Neuronal stem cell (in vitro differentiated cells): ENCODE results near the gene RHBG.

Experiments used
- DNase-seq: peaks from one replicate; pipeline ENCODE4 v3.0.0-alpha.2; 2013; ENCODE audit warnings: low spot score
- H2AFZ ChIP-seq: one replicate; pipeline ENCODE4 v1.6.1; 2013; ENCODE audit warnings: mild to moderate bottlenecking, low read length, inconsistent platforms
- H2AK5ac ChIP-seq: 2 replicates; pipeline ENCODE4 v1.6.1; 2013; ENCODE audit warnings: low read depth, mild to moderate bottlenecking, inconsistent platforms, low read length, moderate library complexity, mixed read lengths
- H2BK120ac ChIP-seq: 2 replicates; pipeline ENCODE4 v1.6.1; 2013; ENCODE audit warnings: low read depth, mild to moderate bottlenecking, inconsistent platforms, low read length, moderate library complexity, mixed read lengths
- H2BK12ac ChIP-seq: one replicate; pipeline ENCODE4 v1.6.1; 2013; ENCODE audit warnings: low read length, inconsistent platforms
- H2BK15ac ChIP-seq: 2 replicates; pipeline ENCODE4 v1.6.1; 2013; ENCODE audit warnings: mild to moderate bottlenecking, low read length, inconsistent platforms, mixed read lengths
- H2BK5ac ChIP-seq: one replicate; pipeline ENCODE4 v1.6.1; 2013; ENCODE audit warnings: inconsistent platforms, mild to moderate bottlenecking, low read length, moderate library complexity
- H3K14ac ChIP-seq: one replicate; pipeline ENCODE4 v1.6.1; 2013; ENCODE audit warnings: low read length, inconsistent platforms
- H3K18ac ChIP-seq: 2 replicates; pipeline ENCODE4 v1.6.1; 2013; ENCODE audit warnings: low read length, inconsistent platforms
- H3K23ac ChIP-seq: 2 replicates; pipeline ENCODE4 v1.6.1; 2013; ENCODE audit warnings: low read depth, mild to moderate bottlenecking, mixed read lengths, low read length, inconsistent platforms; ENCODE audit not compliant: poor library complexity
- H3K27ac ChIP-seq: replicated peaks from 3 replicates; pipeline ENCODE4 v1.5.1; 2013; ENCODE audit warnings: low read length, inconsistent platforms
- H3K27me3 ChIP-seq, 3 experiments: 2 replicates each; pipeline ENCODE4 v1.6.1; 2013; ENCODE audit warnings: low read length in 3 of 3, mild to moderate bottlenecking in 2 of 3, inconsistent platforms in 1 of 3, low read depth in 1 of 3, mixed read lengths in 1 of 3, moderate library complexity in 1 of 3; ENCODE audit not compliant: control insufficient read depth in 3 of 3, insufficient read depth in 3 of 3
- H3K36me3 ChIP-seq, 2 donors: replicated peaks in 1 of 2; 2 replicates each; pipeline ENCODE4 v1.6.1; 2013; ENCODE audit warnings: low read length in 2 of 2; ENCODE audit not compliant: control insufficient read depth in 2 of 2, insufficient read depth in 2 of 2
- H3K4ac ChIP-seq: 2 replicates; pipeline ENCODE4 v1.6.1; 2013; ENCODE audit warnings: inconsistent platforms, mild to moderate bottlenecking, low read length, moderate library complexity
- H3K4me1 ChIP-seq, 2 donors: 1 replicate in 1 of 2; 2 replicates in 1 of 2; pipeline ENCODE4 v1.6.1; 2013; ENCODE audit warnings: low read length in 2 of 2, low read depth in 1 of 2; ENCODE audit not compliant: control insufficient read depth in 2 of 2, insufficient read depth in 1 of 2
- H3K4me2 ChIP-seq: one replicate; pipeline ENCODE4 v1.6.1; 2013; ENCODE audit warnings: mild to moderate bottlenecking, low read length, inconsistent platforms; ENCODE audit not compliant: insufficient read depth, poor library complexity, severe bottlenecking
- H3K4me3 ChIP-seq, 2 donors: 2 replicates each; pipeline ENCODE4 v1.5.1; 2013; ENCODE audit warnings: low read length in 2 of 2, mild to moderate bottlenecking in 2 of 2, inconsistent platforms in 1 of 2, moderate library complexity in 1 of 2
- H3K79me1 ChIP-seq: one replicate; pipeline ENCODE4 v1.6.1; 2013; ENCODE audit warnings: low read depth, mild to moderate bottlenecking, inconsistent platforms, low read length, moderate library complexity
- H3K9ac ChIP-seq: one replicate; pipeline ENCODE4 v1.6.1; 2013; ENCODE audit warnings: mild to moderate bottlenecking, low read depth, low read length, inconsistent platforms; ENCODE audit not compliant: poor library complexity
- H3K9me3 ChIP-seq, 2 donors: replicated peaks in 1 of 2; 2 replicates each; pipeline versions ENCODE3 to v1.6.1; 2013; ENCODE audit warnings: low read length in 2 of 2, mild to moderate bottlenecking in 2 of 2, inconsistent platforms in 1 of 2, low read depth in 1 of 2, mixed read lengths in 1 of 2, moderate library complexity in 1 of 2; ENCODE audit not compliant: control insufficient read depth in 2 of 2, insufficient read depth in 1 of 2
- H4K8ac ChIP-seq: one replicate; pipeline ENCODE4 v1.6.1; 2013; ENCODE audit warnings: low read depth, mild to moderate bottlenecking, inconsistent platforms, low read length, moderate library complexity
- H4K91ac ChIP-seq: one replicate; pipeline ENCODE4 v1.6.1; 2013; ENCODE audit warnings: low read length, low read depth, mild to moderate bottlenecking, inconsistent platforms; ENCODE audit not compliant: poor library complexity
- WGBS, 2 donors: extraction: QIAGEN DNeasy Blood & Tissue Kit; methylation state at CpG; one replicate each; pipeline ENCODE4 v1.1.7; 2013; ENCODE audit warnings: missing lambda C conversion rate in 2 of 2, mixed read lengths in 1 of 2; ENCODE audit not compliant: insufficient read length in 2 of 2, insufficient replicate concordance in 1 of 2; ENCODE audit errors: extremely low coverage in 2 of 2; 5-methylcytosine and 5-hydroxymethylcytosine counted together

The RHBG gene

GRCh38 chr1:156360534-156360933 lies 8.5 kb upstream of the RHBG start:
- no CpG with 5 or more reads among the region's 11 CpGs for WGBS, 2 donors
- no peak overlapping the region for H3K4me2 ChIP-seq
- no peak for DNase-seq
- H3K18ac ChIP-seq: no peak overlapping the region
- no peak overlapping the region for H3K27ac ChIP-seq
- H3K4me1 ChIP-seq: peaks cover 7 to 9% of the 10 kb centered on the region in 2 donors
- no peaks in the 10 kb centered on the region for H3K79me1 ChIP-seq
- H3K9me3 ChIP-seq: no peaks in the 10 kb centered on the region
- no peak overlapping the region for H3K14ac ChIP-seq
- H3K23ac ChIP-seq: no peak overlapping the region
- H2BK15ac ChIP-seq: no peak overlapping the region
- no peak overlapping the region for H2BK5ac ChIP-seq
- H3K27me3 ChIP-seq: peaks cover 0 to 37% (median 0%) of the 10 kb centered on the region in 3 experiments
- no peak overlapping the region for H2AFZ ChIP-seq
- no peak overlapping the region for H4K91ac ChIP-seq
- H4K8ac ChIP-seq: no peak overlapping the region
- H2BK12ac ChIP-seq: no peak overlapping the region
- no peak overlapping the region for H2BK120ac ChIP-seq
- H3K9ac ChIP-seq: no peak overlapping the region
- peak overlapping the region in 1 of 2 donors; percentile 40 for H3K4me3 ChIP-seq
- H3K36me3 ChIP-seq: no peaks in the 10 kb centered on the region
- H3K4ac ChIP-seq: no peak overlapping the region
- H2AK5ac ChIP-seq: no peak overlapping the region

GRCh38 chr1:156365754-156366153 lies 3.3 kb upstream of the RHBG start:
- H3K4me2 ChIP-seq: no peak overlapping the region
- no peak overlapping the region for H3K23ac ChIP-seq
- no peak overlapping the region for H2AFZ ChIP-seq
- no peak overlapping the region for H3K4ac ChIP-seq
- H2AK5ac ChIP-seq: peak overlapping the region; percentile 33
- H3K14ac ChIP-seq: no peak overlapping the region
- H3K36me3 ChIP-seq: no peaks in the 10 kb centered on the region
- H2BK12ac ChIP-seq: no peak overlapping the region
- H4K8ac ChIP-seq: no peak overlapping the region
- no peak overlapping the region for H3K4me3 ChIP-seq
- no peaks in the 10 kb centered on the region for H3K79me1 ChIP-seq
- H3K18ac ChIP-seq: no peak overlapping the region
- H2BK5ac ChIP-seq: no peak overlapping the region
- H3K9ac ChIP-seq: no peak overlapping the region
- no peak overlapping the region for H3K27ac ChIP-seq
- no peak overlapping the region for H2BK15ac ChIP-seq
- no peaks in the 10 kb centered on the region for H3K9me3 ChIP-seq
- no peak overlapping the region for H4K91ac ChIP-seq
- H2BK120ac ChIP-seq: no peak overlapping the region
- peaks cover 4 to 59% (median 19%) of the 10 kb centered on the region in 3 experiments for H3K27me3 ChIP-seq
- DNase-seq: no peak
- H3K4me1 ChIP-seq: peaks cover 3 to 6% of the 10 kb centered on the region in 2 donors

GRCh38 chr1:156366378-156367166 lies 2.4 kb upstream of the RHBG start:
- H3K4me2 ChIP-seq: no peak overlapping the region
- no peak overlapping the region for H3K14ac ChIP-seq
- no peak overlapping the region for H4K8ac ChIP-seq
- no peak overlapping the region for H2BK5ac ChIP-seq
- no peak overlapping the region for H2AFZ ChIP-seq
- no peak overlapping the region for H2BK120ac ChIP-seq
- DNase-seq: no peak
- H2AK5ac ChIP-seq: peak overlapping the region; percentile 49
- no peak overlapping the region for H3K4ac ChIP-seq
- H3K18ac ChIP-seq: no peak overlapping the region
- no CpG with 5 or more reads among the region's 5 CpGs for WGBS, 2 donors
- H3K27ac ChIP-seq: no peak overlapping the region
- H3K36me3 ChIP-seq: no peaks in the 10 kb centered on the region
- H3K4me1 ChIP-seq: peaks cover 3 to 6% of the 10 kb centered on the region in 2 donors
- H3K9ac ChIP-seq: no peak overlapping the region
- H2BK15ac ChIP-seq: no peak overlapping the region
- no peak overlapping the region for H2BK12ac ChIP-seq
- no peak overlapping the region for H3K23ac ChIP-seq
- H3K79me1 ChIP-seq: no peaks in the 10 kb centered on the region
- no peaks in the 10 kb centered on the region for H3K9me3 ChIP-seq
- no peak overlapping the region for H4K91ac ChIP-seq
- peaks cover 4 to 58% (median 21%) of the 10 kb centered on the region in 3 experiments for H3K27me3 ChIP-seq
- H3K4me3 ChIP-seq: no peak overlapping the region

- Histone ChIP-seq H3K4ac (no peak overlapping the region), H2BK5ac (no peak overlapping the region), H3K27ac (no peak overlapping the region), H2BK12ac (no peak overlapping the region), H2BK15ac (no peak overlapping the region), H3K9me3 (no peaks in the 10 kb centered on the region), H3K27me3 (peaks cover 4 to 68% (median 29%) of the 10 kb centered on the region in 3 experiments), H2AK5ac (no peak overlapping the region), H3K36me3 (no peaks in the 10 kb centered on the region), H3K4me1 (peaks cover 3 to 6% of the 10 kb centered on the region in 2 donors), H3K4me2 (no peak overlapping the region), H4K91ac (no peak overlapping the region), H3K79me1 (no peaks in the 10 kb centered on the region), H2BK120ac (no peak overlapping the region), H4K8ac (no peak overlapping the region), H3K18ac (peak overlapping the region; percentile 84), H3K4me3 (no peak overlapping the region), H3K23ac (no peak overlapping the region), H2AFZ (no peak overlapping the region), H3K14ac (no peak overlapping the region), H3K9ac (no peak overlapping the region)
- WGBS, 2 donors: no CpG with 5 or more reads among the region's 9 CpGs
- DNase-seq: no peak
Observed at GRCh38 chr1:156367383-156368156, 1.4 kb upstream of the RHBG start.
